Suprapubic skin (tissue), 3 donors: ENCODE results near the gene SLC26A8.

Experiments used
- CTCF ChIP-seq, 2 donors: fragments of 200-600 bp in 1 of 2; fragments of 450-650 bp in 1 of 2; sonication (generic) in 1 of 2; IDR thresholded peaks; one replicate each; pipeline ENCODE4 v1.5.1; 2016 to 2019; ENCODE audit warnings: antibody characterized with exemption in 2 of 2, mild to moderate bottlenecking in 1 of 2, moderate library complexity in 1 of 2
- POLR2A ChIP-seq, 2 donors: fragments of 450-650 bp; IDR thresholded peaks; one replicate each; pipeline ENCODE4 v1.6.1; 2017; ENCODE audit warnings: antibody characterized with exemption in 2 of 2, mild to moderate bottlenecking in 2 of 2, moderate library complexity in 2 of 2

GRCh38 chr6:36072681-36073080, 48.2 kb upstream of the SLC26A8 start:
- no peak for TF ChIP-seq POLR2A (IDR thresholded peaks at IDR 0.05)
- no peak for TF ChIP-seq CTCF (IDR thresholded peaks at IDR 0.05)
